Smooth muscle cell (in vitro differentiated cells): ENCODE measurements around the gene SPATA6L. TPM values are rescaled to one million over a fixed set of nuclear protein-coding genes. Genes with fewer than 3 reads are reported as not detected.

ENCODE experiments used
- DNase-seq: peaks from one replicate; lab custom pipeline; 2025; ENCODE audit not compliant: unreplicated experiment; lab: John Stamatoyannopoulos, UW
- H2AFZ ChIP-seq: fragments of 200-600 bp; sonication (generic); 2 replicates; pipeline ENCODE4 v1.6.0; 2016; ENCODE audit warnings: antibody characterized with exemption, low read depth, mild to moderate bottlenecking
- H3F3A ChIP-seq: fragments of 200-600 bp; sonication (generic); 2 replicates; pipeline ENCODE4 v1.6.0; 2017; ENCODE audit warnings: antibody characterized with exemption, low read depth
- H3K27ac ChIP-seq: fragments of 200-600 bp; sonication (generic); 2 replicates; pipeline ENCODE4 v1.5.1; 2016; ENCODE audit warnings: low read depth, mild to moderate bottlenecking
- H3K27me3 ChIP-seq: fragments of 200-600 bp; sonication (generic); 2 replicates; pipeline ENCODE4 v1.6.1; 2016; ENCODE audit warnings: low read depth, mild to moderate bottlenecking
- H3K36me3 ChIP-seq: fragments of 200-600 bp; sonication (generic); 2 replicates; pipeline ENCODE4 v1.5.1; 2016; ENCODE audit warnings: low read depth
- H3K4me1 ChIP-seq: fragments of 200-600 bp; sonication (generic); 2 replicates; pipeline ENCODE4 v1.5.1; 2016; ENCODE audit warnings: low read depth
- H3K4me2 ChIP-seq: fragments of 200-600 bp; sonication (generic); 2 replicates; pipeline ENCODE4 v1.6.0; 2016; ENCODE audit warnings: mild to moderate bottlenecking
- H3K4me3 ChIP-seq: fragments of 200-600 bp; sonication (generic); 2 replicates; pipeline ENCODE4 v1.5.1; 2016; ENCODE audit warnings: mild to moderate bottlenecking
- H3K79me2 ChIP-seq: fragments of 200-600 bp; sonication (generic); 2 replicates; pipeline ENCODE4 v1.6.0; 2016; ENCODE audit warnings: low read depth, mild to moderate bottlenecking
- H3K9ac ChIP-seq: fragments of 200-600 bp; sonication (generic); 2 replicates; pipeline ENCODE4 v1.6.0; 2016; ENCODE audit warnings: low read depth
- H3K9me3 ChIP-seq: fragments of 200-600 bp; sonication (generic); replicated peaks from 2 replicates; pipeline ENCODE4 v1.5.1; 2016; ENCODE audit warnings: low read depth
- H4K20me1 ChIP-seq: fragments of 200-600 bp; sonication (generic); 2 replicates; pipeline ENCODE4 v1.6.0; 2016; ENCODE audit warnings: low read depth
- CTCF ChIP-seq: fragments of 200-600 bp; sonication (generic); IDR thresholded peaks from 2 replicates; pipeline ENCODE4 v1.5.1; 2017; ENCODE audit warnings: borderline replicate concordance, mild to moderate bottlenecking, antibody characterized with exemption; ENCODE audit not compliant: insufficient read depth, poor library complexity, severe bottlenecking
- WGBS: methylation state at CpG from one replicate; pipeline ENCODE4 v1.1.7; 2016; ENCODE audit warnings: low lambda C conversion rate; 5-methylcytosine and 5-hydroxymethylcytosine counted together
- polyA plus RNA-seq: library from polyadenylated mRNA; unstranded; fragments of >200 nt; fragmentation: Nextera tagmentation; extraction: Ambion mirVana; gene quantifications from 2 replicates; pipeline ENCODE4 v1.2.1, GENCODE V29; 2016
- total RNA-seq: library from RNA; depleted of rRNA; stranded (reverse); fragments of >200 nt; gene quantifications from 2 replicates; pipeline ENCODE4 v1.2.3, GENCODE V29; 2014

The SPATA6L gene
- total and polyA plus RNA-seq, 2 experiments from 2014 or later = 0.57 to 0.67 TPM

GRCh38 chr9:4668604-4669003, 2.3 kb upstream of the SPATA6L start:
- H3K9ac ChIP-seq = no peak overlapping the region
- H3K27me3 ChIP-seq = peaks cover 6% of the 10 kb centered on the region
- no peak overlapping the region for H2AFZ ChIP-seq
- TF ChIP-seq CTCF = no peak
- WGBS = 90% methylated on average over 2 of the region's 2 CpGs
- no peaks in the 10 kb centered on the region for H3K79me2 ChIP-seq
- no peaks in the 10 kb centered on the region for H4K20me1 ChIP-seq
- no peak overlapping the region for H3K27ac ChIP-seq
- no peaks in the 10 kb centered on the region for H3K36me3 ChIP-seq
- no peaks in the 10 kb centered on the region for H3K4me1 ChIP-seq
- peaks cover 9% of the 10 kb centered on the region for H3F3A ChIP-seq
- no peak overlapping the region for H3K4me2 ChIP-seq
- no peak overlapping the region for H3K4me3 ChIP-seq
- no peaks in the 10 kb centered on the region for H3K9me3 ChIP-seq
- no peak for DNase-seq

DNA sequence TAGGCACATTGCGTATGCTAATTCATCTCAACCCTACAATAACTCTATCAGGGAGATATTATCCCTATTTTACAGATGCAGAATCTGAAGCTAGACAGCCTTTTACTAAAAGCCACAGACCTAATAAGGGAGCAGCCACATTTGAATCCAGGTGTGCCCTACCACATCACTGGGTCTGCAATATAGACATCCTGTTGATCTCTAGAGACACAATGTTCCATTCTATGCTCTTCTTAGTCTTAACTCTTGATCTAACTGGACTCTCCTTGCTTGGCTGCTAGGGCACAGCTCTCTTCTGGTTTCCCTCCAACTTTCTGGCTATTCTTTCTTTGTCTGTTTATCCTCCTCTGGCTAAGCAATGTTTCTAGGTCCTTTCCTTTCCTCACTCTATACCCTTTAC, 1.4 kb upstream of the SPATA6L start:
- Histone ChIP-seq H3K27me3 (peaks cover 6% of the 10 kb centered on the region), H2AFZ (no peak overlapping the region), H3K4me1 (peaks cover 8% of the 10 kb centered on the region), H3K36me3 (no peaks in the 10 kb centered on the region), H3K27ac (no peak overlapping the region), H3K79me2 (no peaks in the 10 kb centered on the region), H3K9ac (no peak overlapping the region), H3F3A (peaks cover 17% of the 10 kb centered on the region), H3K4me2 (no peak overlapping the region), H3K4me3 (no peak overlapping the region), H4K20me1 (no peaks in the 10 kb centered on the region), H3K9me3 (no peaks in the 10 kb centered on the region)
- WGBS = 100% methylated on average over 1 of the region's 1 CpG
- DNase-seq = no peak
- no peak for TF ChIP-seq CTCF

- H3K9me3 ChIP-seq = no peaks in the 10 kb centered on the region
- H3K4me3 ChIP-seq = peak overlapping the region; percentile 58
- H3K9ac ChIP-seq = no peak overlapping the region
- TF ChIP-seq CTCF = no peak
- peaks cover 6% of the 10 kb centered on the region for H3K27me3 ChIP-seq
- H3K4me2 ChIP-seq = peak overlapping the region; percentile 93
- H3F3A ChIP-seq = peaks cover 17% of the 10 kb centered on the region
- no peaks in the 10 kb centered on the region for H3K79me2 ChIP-seq
- H3K27ac ChIP-seq = no peak overlapping the region
- no peaks in the 10 kb centered on the region for H4K20me1 ChIP-seq
- H2AFZ ChIP-seq = no peak overlapping the region
- 89% methylated on average over 2 of the region's 2 CpGs for WGBS
- no peak for DNase-seq
- no peaks in the 10 kb centered on the region for H3K36me3 ChIP-seq
- peaks cover 13% of the 10 kb centered on the region for H3K4me1 ChIP-seq
Observed at GRCh38 chr9:4665357-4665756, 923 bp downstream of the SPATA6L start.

DNA sequence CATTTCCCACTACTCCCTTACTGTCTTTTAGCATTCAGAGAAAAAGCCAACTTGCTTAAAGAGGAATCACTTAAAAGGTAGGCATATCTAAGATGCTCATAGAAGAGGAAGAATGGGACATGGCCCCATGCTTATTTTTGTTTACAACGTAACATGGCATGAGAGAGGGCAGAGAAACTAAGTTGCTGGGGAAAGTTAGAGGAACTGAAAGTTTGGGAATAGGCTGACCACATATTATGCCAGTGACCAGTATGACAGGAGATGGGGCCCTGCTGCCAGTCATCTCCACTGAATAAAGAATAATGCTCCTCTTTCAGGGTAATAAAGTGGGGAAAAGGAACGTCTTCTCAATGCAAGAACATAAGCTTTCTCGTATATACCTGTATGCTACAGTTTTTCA, 2.3 kb downstream of the SPATA6L start:
- no peaks in the 10 kb centered on the region for H3K9me3 ChIP-seq
- no peaks in the 10 kb centered on the region for H3K79me2 ChIP-seq
- no peaks in the 10 kb centered on the region for H4K20me1 ChIP-seq
- H3K4me2 ChIP-seq = peak overlapping the region; percentile 95
- no peak for TF ChIP-seq CTCF
- H3K27me3 ChIP-seq = peaks cover 6% of the 10 kb centered on the region
- peak overlapping the region; percentile 80 for H3K4me3 ChIP-seq
- no peak for DNase-seq
- peaks cover 13% of the 10 kb centered on the region for H3K4me1 ChIP-seq
- WGBS = 90% methylated on average over 3 of the region's 3 CpGs
- H2AFZ ChIP-seq = no peak overlapping the region
- peaks cover 17% of the 10 kb centered on the region for H3F3A ChIP-seq
- H3K27ac ChIP-seq = no peak overlapping the region
- no peaks in the 10 kb centered on the region for H3K36me3 ChIP-seq
- H3K9ac ChIP-seq = no peak overlapping the region
